Dermis blood vessel endothelial cell (primary cell): ENCODE measurements around the gene MYBPC3. TPM values are rescaled to one million over a fixed set of nuclear protein-coding genes. Genes with fewer than 3 reads are reported as not detected.

Source experiments
- DNase-seq: peaks from one replicate; pipeline ENCODE4 v3.0.0; 2010
- total RNA-seq: library from RNA; depleted of rRNA; stranded (reverse); fragments of >200 nt; gene quantifications from 2 replicates; pipeline ENCODE4 v1.2.3, GENCODE V29; 2014

MYBPC3 gene
- total RNA-seq, 1 donor from 2014 or later: not detected

DNA sequence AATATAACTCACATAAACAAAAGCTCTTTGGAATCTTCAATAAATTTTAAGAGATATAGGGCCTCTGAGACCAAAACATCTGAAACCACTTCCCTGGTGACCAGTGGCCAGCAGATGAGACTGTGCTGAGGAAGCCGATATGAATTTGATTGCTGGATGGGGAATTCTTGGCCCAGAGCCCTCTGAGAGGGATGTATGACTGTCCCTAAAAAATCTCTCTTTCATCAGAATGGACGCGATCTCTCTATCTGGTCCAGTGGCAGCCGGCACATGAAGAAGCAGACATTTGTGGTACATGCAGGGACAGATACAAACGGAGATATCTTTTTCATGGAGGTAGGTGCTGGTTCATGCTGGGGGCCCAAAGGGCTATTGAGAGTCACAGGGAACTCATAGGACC is 37.5 kb downstream of the MYBPC3 start:
- DNase-seq: no peak

DNA sequence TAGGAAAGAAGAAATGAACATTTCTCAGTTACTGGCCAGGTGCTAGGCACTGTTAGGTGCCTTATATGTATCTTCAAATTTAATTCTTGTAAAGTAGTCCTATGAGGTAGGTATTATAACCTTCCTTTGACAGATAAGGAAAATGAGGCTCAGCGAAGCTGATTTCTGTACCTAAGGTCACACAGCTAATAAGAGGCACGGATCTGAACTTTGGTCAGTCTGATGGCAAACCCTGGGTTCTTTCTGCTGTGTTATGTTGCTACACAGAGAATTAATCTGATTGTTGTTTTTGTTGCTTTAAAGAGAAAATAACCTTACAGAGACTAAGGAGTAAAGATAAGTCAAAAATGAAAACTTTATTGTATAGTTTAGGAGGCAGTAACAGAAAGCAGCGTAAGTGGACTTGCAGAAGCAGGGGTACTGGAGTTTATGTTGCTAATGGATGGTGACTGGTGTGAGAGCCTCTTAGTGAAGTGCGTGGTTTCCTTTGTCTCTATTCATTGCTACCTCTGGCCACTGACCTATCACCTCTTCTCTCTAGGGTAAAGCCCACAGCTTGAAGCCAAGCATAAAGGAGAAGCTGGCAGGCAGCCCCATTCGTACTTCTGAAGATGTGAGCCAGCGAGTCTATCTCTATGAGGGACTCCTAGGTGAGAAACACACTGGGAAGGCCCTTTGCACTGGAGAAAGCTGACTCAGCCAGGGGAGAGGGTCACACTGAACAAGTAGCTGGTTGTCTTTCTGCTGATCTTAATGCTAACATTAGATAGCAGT is 44.3 kb downstream of the MYBPC3 start:
- DNase-seq: no peak

GRCh38 chr11:47306484-47306844 is 46.0 kb downstream of the MYBPC3 start:
- no peak for DNase-seq

DNA sequence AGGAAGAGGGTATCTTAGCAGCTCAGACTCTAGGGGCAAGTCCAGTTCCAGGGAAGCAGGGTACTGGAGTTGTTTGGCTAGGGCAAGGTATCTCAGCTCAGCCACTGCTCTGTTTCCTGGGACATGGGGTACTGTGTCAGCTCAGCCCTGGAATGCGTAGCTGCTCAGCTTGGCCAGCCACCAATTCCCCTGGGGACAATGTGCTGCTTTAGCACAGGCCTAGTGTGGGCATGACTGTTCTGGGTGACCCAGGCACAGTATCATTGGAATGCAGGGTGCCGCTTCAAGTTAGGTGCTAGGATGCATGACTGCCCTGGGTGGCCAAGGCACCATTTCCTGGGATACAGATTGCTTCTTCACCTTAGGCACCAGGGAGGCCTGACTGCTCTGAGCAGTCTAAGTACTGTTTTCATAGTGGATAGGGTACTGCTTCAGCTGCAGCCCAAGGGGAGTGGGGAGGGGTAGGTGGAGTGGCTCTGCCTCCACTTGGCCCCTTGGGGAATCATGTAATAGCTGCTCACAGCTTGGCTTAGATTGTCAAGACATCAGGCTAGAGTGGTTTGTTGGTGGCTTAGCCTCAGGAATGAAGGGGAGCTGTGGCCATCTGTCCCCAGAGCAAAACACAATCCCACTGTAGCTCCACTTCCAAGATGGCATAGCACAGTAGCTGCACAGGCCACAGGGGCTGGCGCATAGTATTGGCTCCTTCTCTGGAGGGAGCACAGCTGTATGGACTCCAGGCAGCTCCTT is 46.6 kb downstream of the MYBPC3 start:
- no peak for DNase-seq

DNA sequence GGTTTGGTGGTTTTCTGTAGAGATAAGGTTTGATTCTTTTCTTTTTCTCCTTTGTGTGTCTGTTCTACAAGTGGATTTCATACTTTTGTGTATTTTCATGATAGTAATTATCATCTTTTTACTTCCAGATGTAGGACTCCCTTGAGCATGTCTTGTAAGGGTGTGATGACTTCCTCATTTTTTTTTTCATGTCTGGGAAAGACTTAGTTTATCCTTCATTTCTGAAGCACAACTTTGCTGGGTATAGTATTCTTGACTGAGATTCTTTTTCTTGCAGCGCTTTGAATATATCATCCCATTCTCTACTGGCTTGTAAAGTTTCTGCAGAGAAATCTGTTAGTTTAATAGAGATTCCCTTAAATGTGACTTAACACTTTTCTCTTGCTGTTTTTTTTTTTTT is 49.6 kb downstream of the MYBPC3 start:
- no peak for DNase-seq

DNA sequence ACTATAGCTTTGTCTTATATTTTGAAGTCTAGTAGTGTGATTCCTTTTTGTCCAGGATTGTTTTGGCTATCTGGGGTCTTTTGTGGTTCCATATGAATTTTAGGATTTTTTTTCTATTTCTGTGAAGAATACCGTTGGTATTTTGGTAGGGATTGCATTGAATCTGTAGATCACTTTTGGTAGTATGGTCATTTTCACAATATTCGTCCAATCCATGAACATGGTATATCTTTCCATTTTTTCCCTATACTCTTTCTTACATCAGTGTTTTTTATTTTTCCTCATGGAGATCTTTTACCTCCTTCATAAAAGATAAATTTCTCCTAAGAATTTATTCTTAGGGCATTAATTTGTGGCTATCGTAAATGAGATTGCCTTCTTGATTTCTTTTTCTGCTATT is 53.4 kb downstream of the MYBPC3 start:
- DNase-seq: no peak

DNA sequence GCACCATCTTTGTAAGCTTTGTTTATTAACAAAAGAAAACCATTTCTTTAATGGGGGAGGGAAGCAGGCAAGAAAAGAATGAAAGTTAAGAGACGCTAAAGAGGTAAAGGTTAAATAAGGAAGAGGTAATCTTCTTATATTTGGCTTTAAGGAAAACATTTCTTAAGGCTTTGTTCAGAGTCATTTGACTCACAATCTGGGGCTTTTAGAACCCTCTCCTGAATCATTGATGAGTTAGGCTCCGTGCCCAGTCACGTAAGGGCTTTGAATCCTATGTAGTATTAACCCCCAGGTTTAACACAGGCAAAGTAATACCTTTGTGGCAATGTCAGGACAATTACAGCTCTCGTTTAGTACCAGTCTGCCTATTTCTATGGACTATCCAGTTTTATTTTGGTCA is 56.5 kb downstream of the MYBPC3 start:
- DNase-seq: no peak

DNA sequence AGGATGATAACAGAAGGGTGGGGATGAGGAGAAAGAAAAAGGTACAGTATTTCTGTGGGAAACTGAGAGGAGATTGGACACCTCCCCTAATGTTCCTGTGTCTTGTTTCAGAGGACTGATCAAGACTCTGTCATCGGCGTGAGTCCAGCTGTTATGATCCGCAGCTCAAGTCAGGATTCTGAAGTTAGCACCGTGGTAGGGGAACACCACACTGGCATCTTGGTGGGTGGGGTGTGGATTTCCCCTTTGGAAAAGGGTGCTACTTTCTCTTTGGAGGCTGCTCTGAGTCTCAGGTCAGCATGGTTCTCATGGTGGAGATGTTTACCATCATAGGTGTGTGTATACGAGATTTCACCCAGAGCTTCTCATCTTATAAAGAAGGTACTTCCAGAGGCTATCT is 57.1 kb downstream of the MYBPC3 start:
- no peak for DNase-seq

- no peak for DNase-seq
Measured at GRCh38 chr11:47289856-47290255, 62.6 kb downstream of the MYBPC3 start.

DNA sequence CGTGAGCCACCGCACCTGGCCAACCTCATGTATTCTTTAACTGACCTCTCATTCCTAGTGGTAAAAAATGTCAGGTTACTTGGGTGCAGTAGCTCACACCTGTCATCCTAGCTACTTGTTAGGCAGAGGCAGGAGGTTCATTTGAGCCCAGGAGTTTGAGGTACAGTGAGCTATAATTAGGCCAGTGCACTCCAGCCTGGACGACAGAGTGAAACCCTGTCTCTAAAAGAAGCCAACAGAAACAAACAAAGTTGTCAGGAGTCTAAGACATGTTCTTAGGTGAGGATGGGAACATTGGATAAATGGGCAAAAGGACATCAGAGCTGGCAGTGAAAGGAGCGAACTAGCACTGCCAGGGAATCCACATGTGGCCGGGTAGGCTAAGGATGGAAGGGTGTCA is 64.4 kb downstream of the MYBPC3 start:
- DNase-seq: no peak

- DNase-seq: no peak
Measured at GRCh38 chr11:47285969-47286770, 66.3 kb downstream of the MYBPC3 start.

GRCh38 chr11:47284151-47284550 is 68.4 kb downstream of the MYBPC3 start:
- no peak for DNase-seq

GRCh38 chr11:47282462-47282861 is 70.0 kb downstream of the MYBPC3 start:
- no peak for DNase-seq

Other genes with a start within 250 kb of the MYBPC3 start
- 132 and 177 TPM in 2 replicates for gene ARFGAP2, start 175.8 kb downstream of the MYBPC3 start, total RNA-seq
- 16.7 and 23.2 TPM in 2 replicates for gene PACSIN3, start 166.3 kb downstream of the MYBPC3 start, total RNA-seq
- 59.2 and 71.9 TPM in 2 replicates for gene DDB2, start 137.7 kb downstream of the MYBPC3 start, total RNA-seq
- 52.6 and 64.2 TPM in 2 replicates for gene ACP2, start 103.9 kb downstream of the MYBPC3 start, total RNA-seq
- 34.7 and 36.6 TPM in 2 replicates for gene NR1H3, start 94.7 kb downstream of the MYBPC3 start, total RNA-seq
- gene MADD, start 82.6 kb downstream of the MYBPC3 start, total RNA-seq: 29.8 and 33.6 TPM in 2 replicates
- not detected in 2 replicates for gene SPI1, start 25.8 kb upstream of the MYBPC3 start, total RNA-seq
- gene SLC39A13, start 55.9 kb upstream of the MYBPC3 start, total RNA-seq: 72.8 and 78.0 TPM in 2 replicates
- 147 and 248 TPM in 2 replicates for gene PSMC3, start 73.7 kb upstream of the MYBPC3 start, total RNA-seq
- 0.17 and 0.19 TPM in 2 replicates for gene RAPSN, start 96.4 kb upstream of the MYBPC3 start, total RNA-seq
- 97.0 and 115 TPM in 2 replicates for gene CELF1, start 200.4 kb upstream of the MYBPC3 start, total RNA-seq
- 83.2 and 110 TPM in 2 replicates for gene PTPMT1, start 212.9 kb upstream of the MYBPC3 start, total RNA-seq
- gene KBTBD4, start 226.3 kb upstream of the MYBPC3 start, total RNA-seq: 39.3 and 51.7 TPM in 2 replicates
- gene NDUFS3, start 226.4 kb upstream of the MYBPC3 start, total RNA-seq: 57.3 and 101 TPM in 2 replicates
- not detected in 2 replicates for gene FAM180B, start 234.0 kb upstream of the MYBPC3 start, total RNA-seq
- gene C1QTNF4, start 241.7 kb upstream of the MYBPC3 start, total RNA-seq: 0.34 and 0.37 TPM in 2 replicates